ENCODE measurements around the gene SMYD4.
A peak's percentile ranks its signal among the peaks of the same experiment; 100 is the strongest.
"Not testable (repeated sequence)": the region's sequence is repeated elsewhere in the genome, so short reads cannot be mapped to it uniquely, and the experiment has no call there.

Gene SMYD4
- total RNA-seq = 19.4 to 44.1 (median 42.6) reads per million in 3 experiments

GRCh38 chr17:1829592-1830257 is at the start of gene SMYD4, which contains the start of gene RPA1:
TSS of gene SMYD4 (minus strand) at chr17:1829902. CDS start at chr17:1827994, 1,908 bp downstream.
TSS of gene RPA1 (plus strand) at chr17:1830005. CDS start at chr17:1830094, 89 bp downstream.
- peak; percentile 88 for DNase-seq

DNA sequence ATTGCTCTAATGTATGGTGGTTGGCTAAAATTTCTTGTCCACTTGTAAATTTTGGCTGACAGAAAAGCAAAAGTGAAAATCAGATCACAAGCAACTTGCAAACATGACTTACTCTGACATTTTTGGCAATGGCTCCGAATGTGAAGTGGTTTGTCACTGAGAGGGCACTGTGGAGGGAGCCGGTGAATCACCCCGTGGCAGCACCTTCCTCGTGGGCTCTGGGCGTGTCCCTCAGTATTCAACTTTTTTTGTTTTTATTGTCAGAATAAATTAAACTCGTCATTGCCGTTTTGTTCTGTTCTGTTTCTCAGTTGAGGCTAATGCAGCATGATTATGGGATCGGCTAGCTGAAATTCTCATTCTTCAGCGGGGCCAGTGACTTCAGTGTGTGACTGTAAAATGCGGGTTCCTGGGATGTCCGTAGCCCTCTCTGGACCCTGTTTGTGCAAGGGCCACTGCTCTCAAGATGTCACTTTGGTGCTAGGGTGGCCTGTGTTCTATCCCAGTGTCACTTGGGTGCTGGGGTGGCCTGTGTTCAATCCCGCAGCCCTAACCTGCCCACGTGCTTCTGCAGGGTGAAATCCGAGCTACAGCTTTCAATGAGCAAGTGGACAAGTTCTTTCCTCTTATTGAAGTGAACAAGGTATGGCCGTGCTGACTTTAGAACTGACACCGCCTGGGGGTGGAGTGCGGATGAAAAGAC is 48.9 kb upstream of the SMYD4 start:
- no peak for DNase-seq

GRCh38 chr17:1875597-1875996 is 45.9 kb upstream of the SMYD4 start:
- DNase-seq = no peak

DNA sequence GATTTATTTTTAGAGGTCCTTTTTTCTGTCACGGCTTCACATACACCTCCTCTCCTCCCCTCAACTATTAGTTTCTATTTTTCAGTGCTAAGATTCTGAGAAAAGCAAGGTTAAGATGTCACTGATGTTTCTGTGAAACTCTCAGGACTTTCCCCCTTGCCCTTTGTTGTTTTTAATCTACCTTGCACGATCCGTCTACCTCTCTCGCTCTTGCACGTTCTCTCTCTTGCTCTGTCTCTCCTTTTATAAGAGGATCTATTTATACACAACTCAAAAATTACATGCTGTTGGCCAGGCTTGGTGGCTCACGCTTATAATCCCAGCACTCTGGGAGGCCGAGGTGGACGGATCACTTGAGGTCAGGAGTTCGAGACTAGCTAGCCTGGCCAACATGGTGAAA is 43.7 kb upstream of the SMYD4 start:
- DNase-seq = no peak

- no peak for DNase-seq
Observed at GRCh38 chr17:1872976-1873375, 43.3 kb upstream of the SMYD4 start.

GRCh38 chr17:1872254-1872653 is 42.6 kb upstream of the SMYD4 start:
- DNase-seq = no peak

DNA sequence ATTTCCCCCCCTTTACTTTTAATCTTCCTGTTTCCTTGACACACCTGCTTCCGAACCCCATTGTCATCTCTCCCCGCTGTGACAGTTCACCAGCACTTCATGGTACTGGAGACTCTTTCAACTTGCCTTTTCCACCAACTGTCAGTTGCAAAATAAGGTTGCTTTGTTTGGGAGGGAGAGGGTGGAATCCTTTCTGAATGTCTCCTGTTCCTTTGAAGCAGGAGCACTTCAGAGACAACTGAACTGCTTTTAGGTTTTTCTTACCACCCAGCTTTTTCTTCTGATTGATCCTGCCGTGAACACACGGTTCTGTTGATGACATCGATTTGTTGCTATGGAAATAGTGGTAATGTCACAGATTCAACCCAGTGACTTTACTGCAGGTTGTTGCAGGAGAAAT is 42.1 kb upstream of the SMYD4 start:
- peak; percentile 83 for DNase-seq

- peak; percentile 81 for DNase-seq
Observed at GRCh38 chr17:1870592-1870991, 40.9 kb upstream of the SMYD4 start.

DNA sequence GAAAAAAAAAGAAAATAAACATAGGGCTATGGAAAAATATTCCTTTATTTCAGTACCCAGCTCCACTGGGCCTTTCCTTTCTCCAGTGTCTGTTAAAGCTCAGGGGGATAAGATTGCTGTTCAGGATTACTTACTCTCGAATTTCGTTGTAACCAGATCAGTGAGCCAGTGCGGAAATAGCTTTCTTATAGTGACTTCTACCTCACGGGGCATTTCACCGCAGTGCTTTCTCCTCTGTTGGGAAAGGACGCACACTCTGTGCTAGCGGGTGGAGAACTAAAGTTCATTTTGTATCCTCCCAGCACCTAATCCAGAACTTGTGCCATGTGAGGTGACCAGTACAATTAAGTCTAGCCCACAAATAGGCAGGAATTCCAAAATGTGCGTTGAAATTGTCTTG is 38.4 kb upstream of the SMYD4 start:
- no peak for DNase-seq

DNA sequence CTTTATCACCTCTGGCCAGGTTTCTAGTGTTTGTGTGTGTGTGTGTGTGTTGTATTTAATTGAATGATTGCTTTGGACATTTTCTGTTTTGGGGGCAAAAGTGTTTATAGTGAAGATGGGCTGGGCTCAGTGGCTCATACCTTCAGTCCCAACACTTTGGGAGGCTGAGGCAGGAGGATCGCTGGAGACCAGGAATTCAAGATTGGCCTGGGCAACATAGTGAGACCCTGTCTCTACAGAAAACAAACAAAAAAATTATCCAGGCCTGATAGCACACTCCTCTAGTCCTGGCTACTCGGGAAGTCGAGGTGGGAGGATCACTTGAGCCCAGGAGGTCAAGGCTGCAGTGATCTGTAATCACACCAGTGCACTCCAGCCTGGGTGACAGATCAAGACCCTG is 37.6 kb upstream of the SMYD4 start:
- DNase-seq = no peak

- peak; percentile 48 for DNase-seq
Observed at GRCh38 chr17:1865252-1866037, 35.7 kb upstream of the SMYD4 start.

GRCh38 chr17:1861391-1862010 is 31.8 kb upstream of the SMYD4 start:
- no peak for DNase-seq

DNA sequence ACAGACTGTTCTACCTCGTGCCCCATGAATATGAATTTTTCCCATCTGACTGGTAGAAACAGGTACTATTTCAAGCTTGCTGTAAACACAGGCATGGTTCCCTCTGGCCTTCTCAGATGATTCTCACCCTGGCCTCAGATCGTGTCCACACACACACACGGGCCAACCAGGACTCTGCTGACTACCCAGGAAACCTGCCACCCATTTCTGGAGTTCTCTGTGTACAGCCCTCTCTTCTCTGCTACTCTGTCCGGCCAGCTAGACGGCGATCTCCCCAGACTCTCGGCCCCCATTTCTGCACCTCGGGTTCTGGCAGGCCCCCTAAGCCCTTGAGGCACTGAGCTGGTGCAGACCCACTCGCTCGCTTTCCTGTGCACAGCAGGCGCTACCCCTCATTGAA is 31.3 kb upstream of the SMYD4 start:
- no peak for DNase-seq

- not testable (repeated sequence) for DNase-seq
Observed at GRCh38 chr17:1856462-1856861, 26.8 kb upstream of the SMYD4 start.

- no peak for DNase-seq
Observed at GRCh38 chr17:1853698-1854097, 24.0 kb upstream of the SMYD4 start.

- DNase-seq = no peak
Observed at GRCh38 chr17:1852327-1852726, 22.6 kb upstream of the SMYD4 start.

DNA sequence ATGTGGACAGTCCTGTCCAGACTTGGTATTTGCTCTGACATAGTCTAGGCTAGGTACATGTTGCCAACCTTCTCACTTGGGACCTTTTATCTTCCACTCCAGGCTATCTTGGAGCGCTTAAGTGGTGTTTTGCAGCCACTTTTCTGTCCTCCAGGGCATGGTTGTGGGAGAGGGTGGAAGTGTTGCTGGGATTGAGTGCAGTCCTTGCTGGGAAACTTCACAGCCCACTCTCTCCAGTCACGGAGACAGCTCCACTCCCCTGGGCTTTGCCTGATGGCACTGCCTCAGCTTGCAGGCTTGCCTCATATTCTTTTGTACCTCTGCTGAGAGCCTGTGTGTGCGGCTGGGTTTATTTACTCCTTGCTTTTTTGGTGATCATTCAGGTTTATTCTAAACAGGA is 17.5 kb upstream of the SMYD4 start:
- no peak for DNase-seq

DNA sequence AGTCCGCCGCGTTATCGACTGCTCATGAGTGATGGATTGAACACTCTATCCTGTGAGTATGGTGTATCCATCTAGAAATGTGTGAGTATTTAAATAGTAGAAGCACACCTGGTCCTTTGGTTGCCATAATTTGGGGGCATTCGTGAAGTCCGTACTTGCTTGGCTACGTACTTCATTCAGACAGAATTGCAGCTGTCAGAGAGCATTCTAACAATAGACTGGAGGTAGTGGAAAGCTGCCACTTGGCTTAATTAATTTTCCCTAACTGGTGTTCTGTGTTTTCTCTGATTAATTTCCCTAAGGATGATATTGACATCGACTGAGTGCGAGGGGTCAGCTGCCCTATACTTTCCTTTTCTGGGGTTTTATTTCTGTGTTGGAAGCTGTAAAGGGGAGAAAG is 14.2 kb upstream of the SMYD4 start:
- no peak for DNase-seq

DNA sequence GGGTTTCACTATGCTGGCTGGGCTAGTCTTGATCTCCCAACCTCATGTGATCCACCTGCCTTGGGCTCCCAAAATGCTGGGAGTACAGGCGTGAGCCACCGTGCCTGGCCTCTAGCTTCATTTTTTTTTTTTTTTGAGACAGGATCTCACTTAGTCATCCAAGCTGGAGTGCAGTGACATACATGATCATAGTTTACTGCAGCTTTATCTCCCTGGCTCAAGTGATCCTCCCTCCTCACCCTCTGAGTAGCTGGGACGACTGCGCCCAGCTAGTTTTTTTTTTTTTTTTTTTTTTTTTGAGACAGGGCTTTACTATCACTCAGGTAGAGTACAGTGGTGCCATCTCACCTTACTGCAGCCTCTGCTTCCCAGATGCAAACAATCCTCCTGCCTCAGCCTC is 9.8 kb upstream of the SMYD4 start:
- DNase-seq = no peak

- peak; percentile 19 for DNase-seq
Observed at GRCh38 chr17:1834380-1835149, 4.9 kb upstream of the SMYD4 start.

DNA sequence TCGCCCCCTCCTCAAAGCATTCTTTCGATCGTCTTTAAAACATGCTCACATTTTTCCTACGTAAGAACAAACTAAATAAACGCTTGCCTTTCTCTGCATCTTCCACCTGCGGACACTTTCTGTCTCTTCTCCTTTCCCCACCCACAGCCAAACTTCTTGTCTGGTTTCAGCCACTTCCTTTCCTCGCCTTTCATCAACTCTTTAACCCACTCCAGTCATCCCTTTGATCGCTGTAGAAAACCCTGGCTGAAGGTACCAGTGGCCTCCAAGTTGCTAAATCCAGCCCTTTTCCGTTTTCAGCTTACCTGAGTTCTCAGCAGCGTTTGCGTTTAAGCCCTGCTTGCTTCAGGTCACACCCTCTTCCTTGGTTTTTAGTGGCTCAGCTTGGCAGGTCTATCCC is 586 bp upstream of the SMYD4 start:
- peak; percentile 31 for DNase-seq

- DNase-seq = no peak
Observed at GRCh38 chr17:1829216-1829591, 498 bp downstream of the SMYD4 start.

All from central memory CD4-positive, alpha-beta T cell (primary cell).